Skeletal muscle satellite cell (primary cell): ENCODE results near the gene ZNF862.

Experiments used
- H3K27me3 ChIP-seq: 2 replicates; pipeline ENCODE4 v1.7.0; 2013; ENCODE audit warnings: low read length; ENCODE audit not compliant: control insufficient read depth, insufficient read depth
- H3K36me3 ChIP-seq: 2 replicates; pipeline ENCODE4 v1.7.0; 2013; ENCODE audit warnings: mild to moderate bottlenecking, control low read depth, low read length; ENCODE audit not compliant: insufficient read depth
- H3K4me1 ChIP-seq: 2 replicates; pipeline ENCODE4 v1.7.0; 2013; ENCODE audit warnings: low read length; ENCODE audit not compliant: control insufficient read depth, insufficient read depth
- H3K4me2 ChIP-seq: 2 replicates; pipeline ENCODE4 v1.7.0; 2013; ENCODE audit warnings: mild to moderate bottlenecking, low read length
- H3K4me3 ChIP-seq: 2 replicates; pipeline ENCODE4 v1.7.0; 2013; ENCODE audit warnings: low read length
- H3K9ac ChIP-seq: 2 replicates; pipeline ENCODE4 v1.7.0; 2013; ENCODE audit warnings: mild to moderate bottlenecking, low read depth, low read length, moderate library complexity
- H3K9me3 ChIP-seq: replicated peaks from 2 replicates; pipeline ENCODE4 v1.7.0; 2013; ENCODE audit warnings: mild to moderate bottlenecking, control low read depth, low read length

The ZNF862 gene

GRCh38 chr7:149837564-149838223 lies 481 bp upstream of the ZNF862 start:
- Histone ChIP-seq H3K9me3 (no peaks in the 10 kb centered on the region), H3K4me1 (no peaks in the 10 kb centered on the region), H3K36me3 (no peaks in the 10 kb centered on the region), H3K27me3 (peaks cover 11% of the 10 kb centered on the region), H3K9ac (no peak overlapping the region), H3K4me3 (no peak overlapping the region), H3K4me2 (peak overlapping the region; percentile 36)

- no peaks in the 10 kb centered on the region for H3K9me3 ChIP-seq
- peak overlapping the region; percentile 80 for H3K4me2 ChIP-seq
- H3K36me3 ChIP-seq = no peaks in the 10 kb centered on the region
- H3K4me3 ChIP-seq = peak overlapping the region; percentile 97
- H3K9ac ChIP-seq = peak overlapping the region; percentile 88
- no peaks in the 10 kb centered on the region for H3K4me1 ChIP-seq
- H3K27me3 ChIP-seq = peaks cover 6% of the 10 kb centered on the region
Measured at GRCh38 chr7:149838992-149839408, 825 bp downstream of the ZNF862 start.

- Histone ChIP-seq H3K9me3 (no peaks in the 10 kb centered on the region), H3K9ac (no peak overlapping the region), H3K4me1 (no peaks in the 10 kb centered on the region), H3K4me2 (peak overlapping the region; percentile 80), H3K36me3 (no peaks in the 10 kb centered on the region), H3K4me3 (no peak overlapping the region), H3K27me3 (no peaks in the 10 kb centered on the region)
Measured at GRCh38 chr7:149839933-149840332, 1.8 kb downstream of the ZNF862 start.

- no peaks in the 10 kb centered on the region for H3K4me1 ChIP-seq
- H3K9me3 ChIP-seq = no peaks in the 10 kb centered on the region
Measured at GRCh38 chr7:149843566-149843965, 5.4 kb downstream of the ZNF862 start.

GRCh38 chr7:149844445-149844844 lies 6.3 kb downstream of the ZNF862 start:
- peaks cover 7% of the 10 kb centered on the region for H3K36me3 ChIP-seq
- H3K4me1 ChIP-seq = no peaks in the 10 kb centered on the region
- H3K9ac ChIP-seq = no peak overlapping the region
- no peaks in the 10 kb centered on the region for H3K9me3 ChIP-seq
- H3K4me2 ChIP-seq = no peak overlapping the region
- H3K4me3 ChIP-seq = no peak overlapping the region
- no peaks in the 10 kb centered on the region for H3K27me3 ChIP-seq

More at GRCh38 chr7:149843566-149843965, 5.4 kb downstream of the ZNF862 start:
- H3K36me3 ChIP-seq = peaks cover 7% of the 10 kb centered on the region
- H3K9ac ChIP-seq = no peak overlapping the region
- H3K4me3 ChIP-seq = no peak overlapping the region
- H3K27me3 ChIP-seq = no peaks in the 10 kb centered on the region
- no peak overlapping the region for H3K4me2 ChIP-seq

GRCh38 chr7:149845257-149845980 lies 7.2 kb downstream of the ZNF862 start:
- H3K9ac ChIP-seq = no peak overlapping the region
- peaks cover 7% of the 10 kb centered on the region for H3K36me3 ChIP-seq
- H3K4me3 ChIP-seq = no peak overlapping the region
- H3K4me1 ChIP-seq = no peaks in the 10 kb centered on the region
- H3K27me3 ChIP-seq = no peaks in the 10 kb centered on the region
- no peak overlapping the region for H3K4me2 ChIP-seq
- H3K9me3 ChIP-seq = no peaks in the 10 kb centered on the region

GRCh38 chr7:149846021-149846420 lies 7.8 kb downstream of the ZNF862 start:
- Histone ChIP-seq H3K4me2 (no peak overlapping the region), H3K9me3 (no peaks in the 10 kb centered on the region), H3K4me1 (no peaks in the 10 kb centered on the region), H3K36me3 (peaks cover 7% of the 10 kb centered on the region), H3K4me3 (no peak overlapping the region), H3K9ac (no peak overlapping the region), H3K27me3 (no peaks in the 10 kb centered on the region)

GRCh38 chr7:149846436-149847046 lies 8.4 kb downstream of the ZNF862 start:
- no peaks in the 10 kb centered on the region for H3K27me3 ChIP-seq
- H3K9me3 ChIP-seq = no peaks in the 10 kb centered on the region
- H3K36me3 ChIP-seq = peaks cover 7% of the 10 kb centered on the region
- no peak overlapping the region for H3K4me2 ChIP-seq
- no peaks in the 10 kb centered on the region for H3K4me1 ChIP-seq
- H3K9ac ChIP-seq = no peak overlapping the region
- no peak overlapping the region for H3K4me3 ChIP-seq

GRCh38 chr7:149849174-149849573 lies 11.0 kb downstream of the ZNF862 start:
- H3K4me3 ChIP-seq = no peak overlapping the region
- H3K9ac ChIP-seq = no peak overlapping the region
- H3K27me3 ChIP-seq = no peaks in the 10 kb centered on the region
- H3K4me1 ChIP-seq = no peaks in the 10 kb centered on the region
- peaks cover 7% of the 10 kb centered on the region for H3K36me3 ChIP-seq
- no peak overlapping the region for H3K4me2 ChIP-seq
- H3K9me3 ChIP-seq = no peaks in the 10 kb centered on the region

GRCh38 chr7:149850007-149850594 lies 11.9 kb downstream of the ZNF862 start:
- H3K27me3 ChIP-seq = no peaks in the 10 kb centered on the region
- peaks cover 7% of the 10 kb centered on the region for H3K36me3 ChIP-seq
- no peak overlapping the region for H3K4me2 ChIP-seq
- peaks cover 8% of the 10 kb centered on the region for H3K4me1 ChIP-seq
- H3K9me3 ChIP-seq = no peaks in the 10 kb centered on the region
- no peak overlapping the region for H3K9ac ChIP-seq
- H3K4me3 ChIP-seq = no peak overlapping the region

- H3K4me2 ChIP-seq = no peak overlapping the region
- H3K27me3 ChIP-seq = no peaks in the 10 kb centered on the region
- no peaks in the 10 kb centered on the region for H3K9me3 ChIP-seq
- no peak overlapping the region for H3K4me3 ChIP-seq
- peaks cover 7% of the 10 kb centered on the region for H3K36me3 ChIP-seq
- no peak overlapping the region for H3K9ac ChIP-seq
- H3K4me1 ChIP-seq = peaks cover 14% of the 10 kb centered on the region
Measured at GRCh38 chr7:149850716-149851115, 12.5 kb downstream of the ZNF862 start.
